H1 (cell line): ENCODE measurements around the gene SOS1. TPM values are rescaled to one million over a fixed set of nuclear protein-coding genes. Genes with fewer than 3 reads are reported as not detected.

Experiments
- CTCF ChIA-PET: fragments of 300-600 bp; sonication (Branson Sonifier 250); formaldehyde crosslinking; loops from one replicate; lab custom pipeline; 2021; ENCODE audit not compliant: partially characterized antibody; lab: Charles Lee
- POLR2A ChIA-PET: fragments of 300-600 bp; sonication (Branson Sonifier 250); formaldehyde crosslinking; loops from one replicate; lab custom pipeline; 2021; ENCODE audit warnings: inconsistent platforms; ENCODE audit not compliant: partially characterized antibody; lab: Charles Lee
- DNase-seq, 2 experiments: peaks; one replicate each; pipeline versions ENCODE4 v3.0.0 to v3.0.0-alpha.2; 2010 to 2022; ENCODE audit warnings: low spot score in 2 of 2, low read depth in 1 of 2, mixed read lengths in 1 of 2
- FAIRE-seq: peaks from 2 replicates; lab custom pipeline; 2011; peaks lifted over from hg19 to GRCh38; lab: Jason Lieb, UNC
- H2AFZ ChIP-seq: 2 replicates; pipeline ENCODE4 v1.8.1; 2012; ENCODE audit warnings: low read length, inconsistent platforms
- H2AK5ac ChIP-seq: 2 replicates; pipeline ENCODE4 v1.6.1; 2013; ENCODE audit warnings: low read depth, low read length
- H2BK120ac ChIP-seq: replicated peaks from 2 replicates; pipeline ENCODE3; 2013; ENCODE audit warnings: low read depth, low read length, inconsistent platforms
- H2BK12ac ChIP-seq: 2 replicates; pipeline ENCODE4 v1.6.1; 2013; ENCODE audit warnings: low read depth, low read length
- H2BK15ac ChIP-seq: 2 replicates; pipeline ENCODE4 v1.6.1; 2013; ENCODE audit warnings: low read length
- H2BK20ac ChIP-seq: 2 replicates; pipeline ENCODE4 v1.6.1; 2013; ENCODE audit warnings: low read length
- H2BK5ac ChIP-seq: 2 replicates; pipeline ENCODE4 v1.6.1; 2013; ENCODE audit warnings: low read depth, low read length
- H3K14ac ChIP-seq: 2 replicates; pipeline ENCODE4 v1.6.1; 2013; ENCODE audit warnings: inconsistent platforms; ENCODE audit not compliant: insufficient read length
- H3K18ac ChIP-seq: 2 replicates; pipeline ENCODE4 v1.6.1; 2013; ENCODE audit warnings: low read length; ENCODE audit errors: extremely low read depth
- H3K23ac ChIP-seq: 2 replicates; pipeline ENCODE4 v1.6.1; 2013; ENCODE audit warnings: inconsistent platforms; ENCODE audit not compliant: insufficient read length
- H3K23me2 ChIP-seq: 2 replicates; pipeline ENCODE4 v1.6.1; 2013; ENCODE audit warnings: low read depth, low read length
- H3K27ac ChIP-seq: 2 replicates; pipeline ENCODE4 v1.6.1; 2011; ENCODE audit warnings: low read depth, low read length, inconsistent platforms
- H3K27me3 ChIP-seq, 4 experiments: replicated peaks in 1 of 4; 1 replicate in 1 of 4; 2 replicates in 3 of 4; pipeline versions ENCODE4 v1.6.1 to v1.8.1; 2011 to 2013; ENCODE audit warnings: low read length in 3 of 4, mild to moderate bottlenecking in 3 of 4, inconsistent platforms in 2 of 4, mixed read lengths in 2 of 4, moderate library complexity in 1 of 4; ENCODE audit not compliant: control insufficient read depth in 3 of 4, insufficient read depth in 3 of 4; ENCODE audit errors: extremely low read depth in 1 of 4
- H3K36me3 ChIP-seq, 4 experiments: 2 replicates each; pipeline versions ENCODE4 v1.6.1 to v1.8.1; 2011 to 2013; ENCODE audit warnings: mild to moderate bottlenecking in 4 of 4, low read length in 3 of 4, moderate library complexity in 2 of 4, control low read depth in 1 of 4, inconsistent platforms in 1 of 4; ENCODE audit not compliant: insufficient read depth in 4 of 4, control insufficient read depth in 2 of 4
- H3K4ac ChIP-seq: replicated peaks from 2 replicates; pipeline ENCODE3; 2013; ENCODE audit warnings: low read length, low read depth, mixed read lengths, inconsistent platforms; ENCODE audit not compliant: insufficient read length
- H3K4me1 ChIP-seq, 4 experiments: replicated peaks in 1 of 4; 1 replicate in 1 of 4; 2 replicates in 3 of 4; pipeline versions ENCODE4 v1.6.1 to v1.8.1; 2011 to 2013; ENCODE audit warnings: low read length in 3 of 4, inconsistent platforms in 2 of 4, mixed read lengths in 1 of 4; ENCODE audit not compliant: insufficient read depth in 4 of 4, control insufficient read depth in 3 of 4
- H3K4me2 ChIP-seq, 2 experiments: 2 replicates each; pipeline versions ENCODE4 v1.6.1 to v1.8.1; 2011 to 2013; ENCODE audit warnings: low read depth in 2 of 2, low read length in 2 of 2, control low read depth in 1 of 2, inconsistent platforms in 1 of 2, mild to moderate bottlenecking in 1 of 2; ENCODE audit not compliant: insufficient read depth in 1 of 2
- H3K4me3 ChIP-seq, 4 experiments: fragments of 200-600, 300-600 bp in 1 of 4; sonication (generic), shearing (Covaris generic), sonication (Bioruptor Twin) in 1 of 4; 2 replicates each; pipeline versions ENCODE4 v1.5.1 to v1.8.1; 2011 to 2016; ENCODE audit warnings: low read length in 4 of 4, low read depth in 3 of 4, control low read depth in 2 of 4, inconsistent platforms in 2 of 4, mild to moderate bottlenecking in 2 of 4, mixed read lengths in 1 of 4, moderate library complexity in 1 of 4; ENCODE audit not compliant: insufficient read depth in 2 of 4; ENCODE audit errors: extremely low read depth in 1 of 4
- H3K56ac ChIP-seq: replicated peaks from 2 replicates; pipeline ENCODE3; 2013; ENCODE audit warnings: low read depth, mild to moderate bottlenecking, mixed read lengths, low read length, inconsistent platforms; ENCODE audit not compliant: insufficient read length
- H3K79me1 ChIP-seq: 2 replicates; pipeline ENCODE4 v1.6.1; 2013; ENCODE audit warnings: low read depth, low read length, control low read depth
- H3K79me2 ChIP-seq, 2 experiments: 2 replicates each; pipeline versions ENCODE4 v1.6.1 to v1.8.1; 2012 to 2013; ENCODE audit warnings: low read length in 2 of 2, mild to moderate bottlenecking in 2 of 2, inconsistent platforms in 1 of 2; ENCODE audit not compliant: insufficient read depth in 2 of 2, control insufficient read depth in 1 of 2
- H3K9ac ChIP-seq, 4 experiments: replicated peaks in 1 of 4; 1 replicate in 1 of 4; 2 replicates in 3 of 4; pipeline versions ENCODE4 v1.6.1 to v1.8.1; 2011 to 2013; ENCODE audit warnings: low read depth in 3 of 4, low read length in 3 of 4, control low read depth in 2 of 4, mild to moderate bottlenecking in 2 of 4, moderate library complexity in 2 of 4, inconsistent platforms in 1 of 4; ENCODE audit errors: extremely low read depth in 1 of 4
- H3K9me3 ChIP-seq, 2 experiments: 2 replicates each; pipeline versions ENCODE4 v1.6.1 to v1.8.1; 2012 to 2013; ENCODE audit warnings: mild to moderate bottlenecking in 2 of 2, moderate library complexity in 2 of 2, control low read depth in 1 of 2, inconsistent platforms in 1 of 2, low read depth in 1 of 2, low read length in 1 of 2, mixed read lengths in 1 of 2; ENCODE audit not compliant: insufficient read depth in 2 of 2
- H4K20me1 ChIP-seq, 2 experiments: replicated peaks in 1 of 2; 2 replicates each; pipeline versions ENCODE3 to v1.8.1; 2011 to 2013; ENCODE audit warnings: inconsistent platforms in 2 of 2, low read length in 2 of 2, mild to moderate bottlenecking in 1 of 2; ENCODE audit not compliant: insufficient read depth in 2 of 2, control insufficient read depth in 1 of 2
- H4K5ac ChIP-seq: 2 replicates; pipeline ENCODE4 v1.6.1; 2013; ENCODE audit warnings: low read length, low read depth, mixed read lengths, inconsistent platforms; ENCODE audit not compliant: insufficient read length
- H4K8ac ChIP-seq: 2 replicates; pipeline ENCODE4 v1.8.0; 2013; ENCODE audit warnings: mild to moderate bottlenecking, moderate library complexity, low read length, inconsistent platforms; ENCODE audit not compliant: insufficient read depth; ENCODE audit errors: extremely low read depth
- H4K91ac ChIP-seq: replicated peaks from 2 replicates; pipeline ENCODE3; 2013; ENCODE audit warnings: low read length, mixed read lengths, inconsistent platforms; ENCODE audit not compliant: insufficient read length
- ASH2L ChIP-seq: fragments of 200-600, 300-600 bp; sonication (generic); IDR thresholded peaks from one replicate; pipeline ENCODE4 v1.7.1; 2017; ENCODE audit warnings: low read length
- BRCA1 ChIP-seq: IDR thresholded peaks from 2 replicates; pipeline ENCODE4 v1.6.1; 2012; ENCODE audit warnings: low read depth, low read length, improper control_type of control experiment
- CBX8 ChIP-seq: fragments of 300-800, 300-1000 bp; sonication (generic); IDR thresholded peaks from 2 replicates; pipeline ENCODE4 v1.7.1; 2016; ENCODE audit warnings: low read depth, low read length, borderline replicate concordance
- E2F6 ChIP-seq: IDR thresholded peaks from 2 replicates; pipeline ENCODE4 v1.6.1; 2012; ENCODE audit warnings: inconsistent platforms
- HDAC2 ChIP-seq, 2 experiments: fragments of 300-600 bp in 1 of 2; sonication (generic) in 1 of 2; IDR thresholded peaks; 2 replicates each; pipeline ENCODE4 v1.6.1; 2011 to 2012; ENCODE audit warnings: low read depth in 2 of 2, low read length in 2 of 2, mild to moderate bottlenecking in 2 of 2, moderate library complexity in 2 of 2, borderline replicate concordance in 1 of 2, inconsistent platforms in 1 of 2
- KDM1A ChIP-seq: fragments of 200-600, 300-600 bp; sonication (generic); IDR thresholded peaks from 2 replicates; pipeline ENCODE4 v1.7.1; 2016; ENCODE audit warnings: mild to moderate bottlenecking, low read length, borderline replicate concordance
- POU5F1 ChIP-seq: IDR thresholded peaks from 2 replicates; pipeline ENCODE4 v1.6.1; 2011; ENCODE audit warnings: low read depth, mild to moderate bottlenecking, low read length, moderate library complexity
- RBBP5 ChIP-seq: IDR thresholded peaks from 2 replicates; pipeline ENCODE4 v1.7.1; 2012; ENCODE audit warnings: low read depth, mild to moderate bottlenecking, inconsistent platforms, low read length, moderate library complexity, borderline replicate concordance
- SRF ChIP-seq: IDR thresholded peaks from 2 replicates; pipeline ENCODE4 v1.6.1; 2011; ENCODE audit warnings: mild to moderate bottlenecking, low read depth, low read length, moderate library complexity
- YY1 ChIP-seq: IDR thresholded peaks from 2 replicates; pipeline ENCODE4 v1.6.1; 2011; ENCODE audit warnings: low read depth, mild to moderate bottlenecking, low read length
- ZNF274 ChIP-seq: IDR thresholded peaks from 2 replicates; pipeline ENCODE4 v1.7.0; 2012; ENCODE audit warnings: low read length, borderline replicate concordance; ENCODE audit errors: extremely low read depth
- WGBS, 2 experiments: shearing (Covaris generic) in 1 of 2; methylation state at CpG; one replicate each; pipeline versions ENCODE4 v1.1.6 to v1.1.7; 2013 to 2015; ENCODE audit warnings: low lambda C conversion rate in 2 of 2, mixed read lengths in 2 of 2, inconsistent platforms in 1 of 2, low coverage in 1 of 2, missing lambda C conversion rate in 1 of 2; ENCODE audit not compliant: insufficient replicate concordance in 2 of 2, insufficient coverage in 1 of 2, insufficient read length in 1 of 2; ENCODE audit errors: extremely low coverage in 1 of 2, missing lambda C conversion rate in 1 of 2; 5-methylcytosine and 5-hydroxymethylcytosine counted together
- polyA plus RNA-seq, 7 experiments: library from polyadenylated mRNA; depleted of rRNA in 3 of 7; stranded (reverse) in 5 of 7; unstranded in 2 of 7; fragments of >200 nt in 5 of 7; fragments of 200-250 nt in 2 of 7; gene quantifications; 1 replicate in 5 of 7; 2 replicates in 1 of 7; 4 replicates in 1 of 7; pipeline versions ENCODE4 v1.2.1 to v1.2.3, GENCODE V29; 2011 to 2013; ENCODE audit warnings: missing spikeins in 2 of 7, mixed read lengths in 2 of 7
- total RNA-seq: library from RNA; stranded (reverse); fragmentation: NEBNext Ultra II Directional; extraction: Animal tissue kit (Norgen Biotek cat#: 25700); gene quantifications from 2 replicates; pipeline ENCODE4 v1.2.1, GENCODE V29; 2021

Gene SOS1
- total and polyA plus RNA-seq, 2 of the 8 experiments (the other 6 are each of a cell fraction or from before 2014, with no cell fraction given) = 25.7 to 27.0 TPM

DNA sequence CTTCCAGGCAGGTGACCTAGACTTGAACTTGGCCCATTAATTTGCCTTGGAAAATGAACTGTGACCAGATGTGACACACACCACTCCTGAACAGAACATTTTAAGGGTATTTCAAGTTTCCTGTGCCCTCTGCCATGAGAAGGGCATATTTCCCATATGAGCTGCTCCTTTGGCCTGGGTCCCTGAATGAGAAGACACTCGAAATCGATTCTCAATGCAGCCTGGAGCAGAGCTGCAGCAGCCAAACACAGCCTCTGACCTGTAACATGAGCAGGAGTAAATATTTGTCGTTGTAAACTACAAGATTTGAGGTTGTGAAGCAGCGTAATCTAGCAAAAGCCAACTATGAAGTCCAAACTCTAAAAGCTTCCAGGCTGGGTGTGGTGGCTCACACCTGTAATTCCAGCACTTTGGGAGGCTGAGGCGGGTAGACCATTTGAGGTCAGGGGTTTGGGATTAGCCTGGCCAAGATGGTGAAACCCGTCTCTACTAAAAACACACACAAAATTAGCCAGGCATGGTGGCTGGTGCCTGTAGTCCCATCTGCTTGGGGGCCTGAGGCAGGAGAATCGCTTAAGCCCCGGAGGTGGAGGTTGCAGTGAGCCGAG is 30.1 kb upstream of the SOS1 start:
- no peak for TF ChIP-seq RBBP5
- TF ChIP-seq E2F6 = no peak
- TF ChIP-seq ASH2L = no peak
- no peak for TF ChIP-seq POU5F1
- no peak for TF ChIP-seq ZNF274
- no peak for TF ChIP-seq CBX8
- no peak for TF ChIP-seq BRCA1
- TF ChIP-seq KDM1A = no peak
- no peak for TF ChIP-seq HDAC2 (IDR thresholded peaks at IDR 0.05; ENCODE audit: borderline replicate concordance in 1 of 2, low read depth in 2 of 2, low read length in 2 of 2)
- no peak for TF ChIP-seq YY1
- no peak for TF ChIP-seq SRF
- Histone ChIP-seq H4K8ac (no peak overlapping the region), H3K23me2 (no peaks in the 10 kb centered on the region), H3K36me3 (no peaks in the 10 kb centered on the region), H3K27me3 (no peaks in the 10 kb centered on the region), H2AK5ac (no peak overlapping the region), H2AFZ (no peak overlapping the region), H3K4me2 (no peak overlapping the region), H4K5ac (no peak overlapping the region), H3K4ac (no peak overlapping the region), H2BK120ac (no peak overlapping the region), H3K79me1 (no peaks in the 10 kb centered on the region), H4K20me1 (no peaks in the 10 kb centered on the region), H3K9ac (no peak overlapping the region), H3K79me2 (no peaks in the 10 kb centered on the region), H2BK20ac (no peak overlapping the region), H3K4me1 (peaks cover 0 to 4% (median 0%) of the 10 kb centered on the region in 4 experiments; a peak in 1 of 7 replicates), H3K18ac (no peak overlapping the region), H3K27ac (no peak overlapping the region), H3K23ac (no peak overlapping the region), H2BK12ac (no peak overlapping the region), H2BK5ac (no peak overlapping the region), H3K14ac (no peak overlapping the region), H3K4me3 (no peak overlapping the region), H3K9me3 (no peaks in the 10 kb centered on the region), H3K56ac (no peak overlapping the region), H2BK15ac (no peak overlapping the region), H4K91ac (no peak overlapping the region)
- POLR2A ChIA-PET = no interaction called here
- DNase-seq = no peak
- CTCF ChIA-PET = interaction anchor here (0.6 to 1.1 kb wide), 2 partner anchors 8 to 11 kb away, joined by 3 read pairs; no protein-coding TSS in a partner anchor
- WGBS, 2 experiments = 79% methylated on average over 9 of the region's 9 CpGs; no CpG with 5 or more reads in 1 of the 2 experiments
- FAIRE-seq = no peak
